MG63 (cell line): Measurements from ENCODE around the gene TMEM192. TPM values are rescaled to one million over a fixed set of nuclear protein-coding genes. Genes with fewer than 3 reads are reported as not detected.
"Not testable (repeated sequence)": the region's sequence is repeated elsewhere in the genome, so short reads cannot be mapped to it uniquely, and the experiment has no call there.

Experiments used
- DNase-seq: peaks from one replicate; pipeline ENCODE4 v3.0.0-alpha.2; 2020
- H3K27me3 ChIP-seq: fragments of 250-450 bp; sonication (Bioruptor Pico); 2 replicates; pipeline ENCODE4 v1.5.1; 2020; ENCODE audit warnings: mild to moderate bottlenecking, moderate library complexity
- H3K36me3 ChIP-seq: fragments of 250-450 bp; sonication (Bioruptor Pico); 2 replicates; pipeline ENCODE4 v1.5.1; 2020; ENCODE audit warnings: mild to moderate bottlenecking, moderate library complexity
- H3K4me3 ChIP-seq: fragments of 250-450 bp; sonication (Bioruptor Pico); 2 replicates; pipeline ENCODE4 v1.5.1; 2020; ENCODE audit warnings: mild to moderate bottlenecking, moderate library complexity
- H3K9me3 ChIP-seq: fragments of 250-450 bp; sonication (Bioruptor Pico); 2 replicates; pipeline ENCODE4 v1.5.1; 2020; ENCODE audit warnings: mild to moderate bottlenecking, moderate library complexity
- total RNA-seq: library from RNA; depleted of rRNA; stranded (reverse); fragments of >200 nt; shearing (Covaris generic); gene quantifications from 2 replicates; pipeline ENCODE4 v1.2.3, GENCODE V29; 2014; ENCODE audit warnings: low replicate concordance; rRNA removed

TMEM192 gene
- total RNA-seq, 1 experiment from 2014 or later: 8.2 TPM

GRCh38 chr4:165052627-165053026 is 60.0 kb downstream of the TMEM192 start:
- DNase-seq: no peak
- Histone ChIP-seq H3K27me3 (no peaks in the 10 kb centered on the region), H3K36me3 (no peaks in the 10 kb centered on the region), H3K9me3 (no peaks in the 10 kb centered on the region), H3K4me3 (no peak overlapping the region)

DNA sequence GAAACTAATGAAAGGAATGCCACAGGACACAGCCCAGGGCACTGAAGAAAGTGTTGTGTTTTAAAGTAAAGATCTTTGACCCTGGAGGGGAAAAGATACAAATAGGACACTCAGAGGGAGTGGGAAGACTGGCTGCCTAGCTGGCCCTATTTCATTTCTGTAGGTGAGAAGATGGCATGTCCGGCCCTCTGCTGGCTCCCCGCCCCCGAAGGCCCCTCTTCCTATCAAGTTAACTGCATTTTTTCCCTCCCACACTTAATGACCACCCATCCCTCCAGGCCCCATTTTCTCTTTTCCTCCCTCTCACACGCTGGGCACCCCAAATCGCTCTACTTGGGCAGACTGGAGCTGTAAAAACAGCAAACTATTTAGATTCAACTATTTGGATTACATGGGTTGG is 64.5 kb downstream of the TMEM192 start:
- Histone ChIP-seq H3K9me3 (no peaks in the 10 kb centered on the region), H3K27me3 (no peaks in the 10 kb centered on the region), H3K36me3 (no peaks in the 10 kb centered on the region), H3K4me3 (no peak overlapping the region)
- DNase-seq: no peak

DNA sequence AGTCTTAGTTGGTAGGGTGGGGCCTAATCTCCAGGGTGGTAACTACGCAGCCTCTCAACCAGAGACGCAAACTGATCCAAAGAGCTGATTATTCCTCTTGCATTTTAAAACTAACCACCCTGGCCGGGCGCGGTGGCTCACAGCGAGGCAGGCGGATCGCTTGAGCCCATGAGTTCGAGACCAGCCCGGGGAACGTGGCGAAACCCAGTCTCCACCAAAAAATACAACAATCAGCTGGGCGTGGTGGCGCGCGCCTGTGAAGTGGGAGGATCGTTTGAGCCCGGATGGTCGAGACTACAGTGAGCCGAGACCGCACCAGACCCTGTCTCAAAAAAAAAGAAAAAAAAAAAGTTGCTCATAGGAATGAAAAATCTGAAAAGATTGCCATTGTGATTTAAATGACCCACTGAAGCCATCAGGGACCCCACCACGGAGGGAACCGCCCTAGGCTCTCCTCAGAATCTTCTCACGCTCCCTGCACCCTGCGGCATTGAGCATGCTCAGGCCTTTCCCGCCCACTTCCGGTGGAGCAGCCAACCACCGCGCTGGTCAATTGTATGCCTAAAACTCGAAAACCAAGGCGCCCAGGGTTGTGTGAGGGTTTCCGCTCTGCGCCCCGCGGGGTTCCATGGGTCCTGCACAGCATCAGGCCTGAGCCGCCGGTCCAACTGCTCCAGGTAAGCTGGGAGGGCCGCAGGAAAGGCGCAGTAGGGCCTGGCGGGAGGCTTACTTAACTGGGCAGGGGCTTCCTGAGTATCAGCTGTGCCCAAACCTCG is 81.0 kb downstream of the TMEM192 start, which contains the start of gene TRIM60:
Gene TRIM60, plus strand, starts transcription at position 564 of the 776 bp plus-strand sequence. CDS start 8,074 bp downstream, outside the sequence.
- H3K4me3 ChIP-seq: no peak within 1 kb of the TSS
- no peaks in the 10 kb centered on the region for H3K36me3 ChIP-seq
- H3K9me3 ChIP-seq: no peaks in the 10 kb centered on the region
- H3K27me3 ChIP-seq: no peaks in the 10 kb centered on the region
- no peak for DNase-seq

DNA sequence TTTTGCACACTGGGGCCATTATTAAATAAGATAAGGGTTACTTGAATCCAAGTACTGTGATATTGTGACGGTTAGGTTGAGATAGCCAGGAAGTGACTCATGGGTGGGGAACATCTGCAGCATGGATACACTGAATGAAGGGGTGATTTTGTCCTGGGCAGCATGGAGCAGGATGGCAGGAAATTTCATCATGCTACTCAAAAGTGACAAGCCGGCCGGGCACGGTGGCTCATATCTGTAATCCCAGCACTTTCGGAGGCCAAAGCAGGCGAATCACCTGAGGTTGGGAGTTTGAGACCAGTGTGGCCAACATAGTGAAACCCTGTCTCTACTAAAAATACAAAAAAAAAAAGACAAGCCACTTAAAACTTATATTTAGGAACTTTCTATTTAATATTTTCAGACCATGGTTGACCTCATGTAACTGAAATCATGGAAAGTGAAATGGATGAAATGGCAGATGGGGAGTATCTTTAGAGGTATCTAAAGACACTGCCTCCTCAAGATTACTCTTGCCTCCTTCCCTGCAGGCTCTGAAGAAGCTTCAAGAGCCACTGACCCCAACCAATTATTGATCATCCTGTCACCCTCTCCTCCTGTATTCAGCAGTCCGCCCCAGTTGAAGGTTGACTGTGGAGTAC is 84.8 kb downstream of the TMEM192 start:
- H3K36me3 ChIP-seq: no peaks in the 10 kb centered on the region
- H3K9me3 ChIP-seq: no peaks in the 10 kb centered on the region
- H3K27me3 ChIP-seq: no peaks in the 10 kb centered on the region
- no peak overlapping the region for H3K4me3 ChIP-seq
- DNase-seq: no peak

- not testable (repeated sequence) for H3K9me3 ChIP-seq, H3K4me3 ChIP-seq, DNase-seq, H3K27me3 ChIP-seq, H3K36me3 ChIP-seq
Observed at GRCh38 chr4:165025782-165026181, 86.9 kb downstream of the TMEM192 start.

Other genes starting within 250 kb of the TMEM192 start
- gene APELA, start 235.7 kb downstream of the TMEM192 start, total RNA-seq: not detected in 2 replicates
- gene TRIM61, start 135.2 kb downstream of the TMEM192 start, total RNA-seq: 0.72 and 1.7 TPM in 2 replicates
- gene TRIM60, start 80.9 kb downstream of the TMEM192 start, total RNA-seq: not detected in 2 replicates
- not detected in 2 replicates for gene TRIM75, start 59.0 kb downstream of the TMEM192 start, total RNA-seq
- gene KLHL2, start 94.7 kb upstream of the TMEM192 start, total RNA-seq: 4.8 and 15.0 TPM in 2 replicates
- 58.1 and 77.1 TPM in 2 replicates for gene MSMO1, start 214.8 kb upstream of the TMEM192 start, total RNA-seq